GM12865 (cell line): Measurements from ENCODE around the gene GALNTL6.

Experiments used
- DNase-seq: peaks from one replicate; pipeline ENCODE4 v3.0.0; 2010; ENCODE audit warnings: low read depth
- H3K4me3 ChIP-seq: 2 replicates; pipeline ENCODE4 v1.5.1; 2011; ENCODE audit warnings: mild to moderate bottlenecking, low read depth, low read length, control low read depth
- TF ChIP-seq, protein P1 (sequence below): IDR thresholded peaks from 2 replicates; pipeline ENCODE4 v1.5.1; 2011; ENCODE audit warnings: low read length, control low read depth, low read depth, inconsistent platforms; ENCODE audit not compliant: insufficient read depth; ENCODE audit errors: missing control alignments

Gene GALNTL6

DNA sequence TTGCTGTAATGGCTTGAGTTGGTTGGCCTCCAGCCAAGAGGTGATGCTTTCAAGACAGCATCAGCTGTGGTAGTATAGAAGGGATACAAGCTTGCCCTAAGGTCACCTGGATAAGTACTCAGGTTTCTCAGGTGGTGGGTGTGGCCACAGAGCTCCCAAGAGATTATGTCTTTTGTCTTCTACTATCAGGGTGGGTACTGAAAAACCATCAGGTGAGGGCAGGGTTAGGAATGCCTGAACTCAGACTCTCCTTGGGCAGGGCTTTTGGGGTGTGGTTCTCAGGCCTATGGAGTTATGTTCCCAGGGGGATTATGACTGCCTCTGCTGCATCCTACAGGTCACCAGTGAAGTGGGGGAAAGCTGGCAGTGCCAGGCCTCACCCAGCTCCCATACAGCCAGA is 700.8 kb downstream of the GALNTL6 start:
- TF ChIP-seq, protein P1, sequence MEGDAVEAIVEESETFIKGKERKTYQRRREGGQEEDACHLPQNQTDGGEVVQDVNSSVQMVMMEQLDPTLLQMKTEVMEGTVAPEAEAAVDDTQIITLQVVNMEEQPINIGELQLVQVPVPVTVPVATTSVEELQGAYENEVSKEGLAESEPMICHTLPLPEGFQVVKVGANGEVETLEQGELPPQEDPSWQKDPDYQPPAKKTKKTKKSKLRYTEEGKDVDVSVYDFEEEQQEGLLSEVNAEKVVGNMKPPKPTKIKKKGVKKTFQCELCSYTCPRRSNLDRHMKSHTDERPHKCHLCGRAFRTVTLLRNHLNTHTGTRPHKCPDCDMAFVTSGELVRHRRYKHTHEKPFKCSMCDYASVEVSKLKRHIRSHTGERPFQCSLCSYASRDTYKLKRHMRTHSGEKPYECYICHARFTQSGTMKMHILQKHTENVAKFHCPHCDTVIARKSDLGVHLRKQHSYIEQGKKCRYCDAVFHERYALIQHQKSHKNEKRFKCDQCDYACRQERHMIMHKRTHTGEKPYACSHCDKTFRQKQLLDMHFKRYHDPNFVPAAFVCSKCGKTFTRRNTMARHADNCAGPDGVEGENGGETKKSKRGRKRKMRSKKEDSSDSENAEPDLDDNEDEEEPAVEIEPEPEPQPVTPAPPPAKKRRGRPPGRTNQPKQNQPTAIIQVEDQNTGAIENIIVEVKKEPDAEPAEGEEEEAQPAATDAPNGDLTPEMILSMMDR: no peak
- H3K4me3 ChIP-seq: no peak overlapping the region
- no peak for DNase-seq

DNA sequence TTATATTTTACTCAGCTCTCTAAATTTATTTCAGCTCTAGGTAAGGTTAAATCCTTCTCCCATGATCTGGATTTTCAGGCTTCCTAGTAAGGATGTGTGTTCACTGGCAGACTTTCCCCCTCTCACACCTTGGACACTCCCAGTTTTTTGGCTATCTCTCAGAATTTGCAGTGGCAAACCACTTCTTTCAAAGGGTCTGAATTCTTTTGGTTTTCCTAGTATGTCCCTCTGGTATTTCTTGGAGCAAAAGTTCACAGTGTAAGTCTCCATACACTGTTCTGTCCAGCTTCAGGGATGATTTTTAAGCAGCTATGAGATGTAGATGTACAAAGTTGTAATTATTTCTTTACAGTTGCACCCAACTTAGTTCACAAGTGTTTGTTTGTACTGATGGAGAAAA is 701.6 kb downstream of the GALNTL6 start:
- TF ChIP-seq, protein P1: no peak
- DNase-seq: no peak
- no peak overlapping the region for H3K4me3 ChIP-seq

DNA sequence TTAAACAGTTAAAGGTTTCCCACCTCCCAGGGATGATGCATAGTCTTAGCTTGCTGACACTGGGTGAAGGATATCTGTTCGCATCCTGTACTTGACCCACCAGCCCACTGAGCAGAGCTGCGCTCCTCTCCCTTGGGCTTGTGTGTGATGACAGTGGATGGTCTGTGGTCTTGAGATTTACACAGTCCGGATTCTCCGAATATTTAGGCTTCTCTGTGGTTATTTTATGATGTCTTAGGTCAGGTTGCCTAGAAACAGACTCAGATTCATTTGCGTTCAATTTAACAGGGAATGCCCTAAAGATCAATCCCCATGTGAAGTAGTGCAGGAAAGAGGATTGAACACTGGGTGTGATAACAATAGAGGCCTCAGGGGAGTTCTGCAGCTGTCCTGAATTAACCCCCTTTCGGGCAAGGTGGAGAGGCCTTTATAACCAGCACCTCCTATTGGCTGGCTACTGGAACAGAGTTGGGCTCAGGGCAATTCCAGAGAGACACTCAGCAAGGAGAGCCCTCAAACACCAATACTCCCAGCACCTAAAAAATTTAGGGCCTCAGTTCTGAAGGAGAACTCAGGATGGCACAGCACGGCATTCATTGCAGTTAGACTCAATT is 702.2 kb downstream of the GALNTL6 start:
- DNase-seq: no peak
- TF ChIP-seq, protein P1: no peak
- no peak overlapping the region for H3K4me3 ChIP-seq

DNA sequence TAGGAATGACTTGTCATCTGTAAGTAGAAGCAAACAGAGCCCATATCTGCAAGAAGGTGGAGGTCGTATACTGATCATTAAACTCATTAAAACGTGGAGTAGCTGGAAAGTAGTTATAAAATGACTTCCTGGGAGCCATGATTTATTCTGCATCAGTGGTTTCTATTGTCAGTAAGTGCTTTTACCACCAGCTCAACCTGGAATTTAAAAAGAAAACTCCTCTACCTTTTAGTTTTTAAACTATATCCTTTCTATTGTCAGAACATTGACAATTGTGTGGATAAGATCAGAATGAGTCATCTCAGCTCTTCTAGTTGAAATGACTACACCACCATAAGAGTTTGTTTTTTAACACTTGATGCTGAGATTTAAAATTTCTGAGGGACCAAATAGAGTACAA is 704.2 kb downstream of the GALNTL6 start:
- TF ChIP-seq, protein P1: no peak
- H3K4me3 ChIP-seq: no peak overlapping the region
- no peak for DNase-seq

DNA sequence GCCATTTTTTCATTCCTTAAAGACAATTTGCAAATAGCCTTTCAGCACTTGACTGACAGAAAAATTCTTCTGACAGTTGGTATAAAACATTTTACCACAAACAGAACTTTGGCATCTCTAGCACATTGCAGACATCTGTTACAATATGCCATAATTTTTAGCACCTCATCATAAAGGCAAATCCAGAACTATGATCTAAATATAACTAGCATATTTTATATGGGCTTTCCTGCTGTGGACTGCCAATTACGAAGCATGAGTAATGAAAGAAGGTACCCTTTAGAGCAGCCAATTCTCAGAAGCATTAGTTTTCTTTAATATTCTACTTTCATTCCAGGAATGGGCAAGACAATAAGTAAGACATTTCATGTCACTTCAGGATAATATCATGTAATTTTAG is 708.0 kb downstream of the GALNTL6 start:
- TF ChIP-seq, protein P1: no peak
- no peak overlapping the region for H3K4me3 ChIP-seq
- DNase-seq: no peak

DNA sequence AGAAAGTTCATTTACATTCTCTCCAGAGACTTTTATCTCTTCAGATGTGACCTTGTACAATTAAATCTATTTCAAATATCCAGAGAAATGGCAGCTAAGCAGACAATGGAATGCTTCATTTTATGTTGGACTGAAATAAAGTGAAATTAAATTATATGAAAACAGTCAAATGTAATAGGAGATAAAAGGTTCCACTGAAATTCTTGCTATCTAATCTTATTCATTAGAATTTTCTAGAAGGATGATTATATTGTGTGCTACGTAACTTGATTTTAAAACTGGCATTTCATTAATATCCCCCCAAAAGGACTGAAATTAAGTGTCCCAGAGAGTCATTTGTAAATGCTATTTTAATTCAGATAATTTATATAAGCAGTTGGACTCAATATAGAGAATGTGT is 708.5 kb downstream of the GALNTL6 start:
- TF ChIP-seq, protein P1: no peak
- no peak for DNase-seq
- no peak overlapping the region for H3K4me3 ChIP-seq

DNA sequence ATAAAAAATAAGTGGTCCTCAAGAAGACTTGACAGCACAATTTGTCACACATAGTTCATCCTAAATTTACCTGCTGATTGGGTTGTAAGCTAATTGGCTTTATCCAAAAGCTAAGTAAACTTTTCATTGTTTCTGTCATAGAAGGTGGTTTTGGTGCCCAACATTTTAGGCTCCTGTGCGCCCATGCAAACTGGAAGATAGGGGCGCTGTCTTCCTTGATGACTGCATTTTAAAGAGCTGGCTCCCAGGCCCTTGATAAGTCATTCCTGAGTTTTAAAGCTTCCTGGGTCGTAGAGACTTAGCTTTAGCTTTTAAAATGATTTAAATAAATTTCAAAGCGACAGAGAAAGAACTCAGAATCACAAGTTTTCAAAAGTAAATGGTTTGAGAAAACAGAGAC is 730.0 kb downstream of the GALNTL6 start:
- DNase-seq: no peak
- TF ChIP-seq, protein P1: peak; percentile 8
- H3K4me3 ChIP-seq: no peak overlapping the region
